Measurements from ENCODE around the gene PFDN1.

PFDN1 gene

GRCh38 chr5:140312067-140312790, 9.3 kb upstream of the PFDN1 start:
- TF ChIP-seq CTCF (conservative IDR thresholded peaks at IDR 0.05; ENCODE audit: control insufficient read depth, insufficient read depth, low read depth, low read length): no peak
- peak; percentile 99 for DNase-seq (ENCODE audit: low read depth)
- H3K4me3 ChIP-seq (ENCODE audit: control insufficient read depth, low read depth, low read length): no peak overlapping the region

DNA sequence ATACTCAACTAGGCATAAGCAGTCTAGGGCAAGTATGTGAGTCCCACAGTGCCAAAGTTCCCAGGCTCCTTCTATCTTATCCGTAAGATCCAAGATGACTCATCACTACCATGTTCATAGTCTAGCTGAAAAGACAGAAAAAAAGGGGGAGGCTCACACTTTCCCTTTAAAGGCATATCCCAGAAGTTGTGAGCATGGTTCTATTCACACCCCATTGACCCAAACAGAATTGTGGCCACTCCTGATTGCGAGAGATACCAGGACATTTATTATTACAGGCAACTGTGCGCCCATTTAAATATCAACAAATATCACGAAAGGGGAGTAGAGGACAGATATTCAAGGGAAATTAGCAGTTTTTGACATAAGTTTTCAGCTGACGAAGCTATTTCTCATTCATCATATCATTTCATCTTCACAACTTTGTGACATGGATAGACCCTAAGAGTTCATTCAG, 8.1 kb upstream of the PFDN1 start:
- no peak for TF ChIP-seq CTCF (conservative IDR thresholded peaks at IDR 0.05; ENCODE audit: control insufficient read depth, insufficient read depth, low read depth, low read length)
- no peak overlapping the region for H3K4me3 ChIP-seq (ENCODE audit: control insufficient read depth, low read depth, low read length)
- peak; percentile 94 for DNase-seq (ENCODE audit: low read depth)

DNA sequence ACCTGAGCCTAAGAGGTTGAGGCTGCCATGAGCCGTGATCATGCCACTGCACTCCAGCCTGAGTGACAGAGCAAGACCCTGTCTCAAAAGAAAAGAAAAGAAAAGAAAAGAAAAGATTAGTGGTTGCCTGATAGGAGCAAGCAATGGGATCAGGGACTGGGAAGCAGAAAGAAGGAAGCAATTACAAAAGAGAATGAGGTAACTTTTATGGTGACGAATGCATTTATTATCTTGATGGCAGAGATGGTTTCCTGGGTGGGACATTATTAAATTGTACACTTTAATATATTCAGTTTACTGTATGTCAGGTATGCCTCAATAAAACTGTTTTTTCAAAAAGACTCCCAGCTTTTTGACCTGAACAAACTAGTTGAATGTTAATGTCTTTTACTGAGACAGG, 7.5 kb upstream of the PFDN1 start:
- no peak overlapping the region for H3K4me3 ChIP-seq (ENCODE audit: control insufficient read depth, low read depth, low read length)
- no peak for DNase-seq (ENCODE audit: low read depth)
- no peak for TF ChIP-seq CTCF (conservative IDR thresholded peaks at IDR 0.05; ENCODE audit: control insufficient read depth, insufficient read depth, low read depth, low read length)

- no peak for TF ChIP-seq CTCF (conservative IDR thresholded peaks at IDR 0.05; ENCODE audit: control insufficient read depth, insufficient read depth, low read depth, low read length)
- no peak for DNase-seq (ENCODE audit: low read depth)
- no peak overlapping the region for H3K4me3 ChIP-seq (ENCODE audit: control insufficient read depth, low read depth, low read length)
Observed at GRCh38 chr5:140309706-140310249, 6.9 kb upstream of the PFDN1 start.

DNA sequence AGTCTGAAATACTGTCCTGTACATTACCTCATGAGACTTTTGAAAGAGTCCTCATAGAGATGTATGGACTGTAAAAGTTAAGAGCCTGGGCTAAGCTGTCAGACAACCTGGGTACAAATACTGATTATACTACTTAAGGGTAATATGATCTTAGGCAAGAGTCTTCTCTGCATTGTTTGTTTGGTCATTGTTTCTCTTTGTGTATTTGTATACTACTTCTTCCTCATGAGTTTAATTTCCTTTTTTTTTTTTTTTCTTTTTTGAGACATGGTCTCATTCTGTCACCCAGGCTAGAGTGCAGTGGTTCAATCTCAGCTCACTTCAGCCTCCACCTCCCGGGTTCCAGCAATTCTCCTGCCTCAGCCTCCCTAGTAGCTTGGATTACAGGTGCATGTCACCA, 2.6 kb upstream of the PFDN1 start:
- no peak for TF ChIP-seq CTCF (conservative IDR thresholded peaks at IDR 0.05; ENCODE audit: control insufficient read depth, insufficient read depth, low read depth, low read length)
- no peak overlapping the region for H3K4me3 ChIP-seq (ENCODE audit: control insufficient read depth, low read depth, low read length)
- DNase-seq (ENCODE audit: low read depth): no peak

- no peak for TF ChIP-seq CTCF (conservative IDR thresholded peaks at IDR 0.05; ENCODE audit: control insufficient read depth, insufficient read depth, low read depth, low read length)
- H3K4me3 ChIP-seq (ENCODE audit: control insufficient read depth, low read depth, low read length): no peak overlapping the region
- DNase-seq (ENCODE audit: low read depth): peak; percentile 40
Observed at GRCh38 chr5:140303966-140304365, 1.1 kb upstream of the PFDN1 start.

All from fibroblast of mammary gland (primary cell).